Mesendoderm (in vitro differentiated cells): Measurements from ENCODE around the gene COL5A3.

Experiments used
- DNase-seq: peaks from one replicate; pipeline ENCODE4 v3.0.0; 2013
- H2AK5ac ChIP-seq: 2 replicates; pipeline ENCODE4 v1.6.1; 2013; ENCODE audit warnings: low read length, inconsistent platforms
- H2BK120ac ChIP-seq: 2 replicates; pipeline ENCODE4 v1.6.1; 2013; ENCODE audit warnings: low read depth, mild to moderate bottlenecking, low read length, moderate library complexity, mixed read lengths
- H2BK15ac ChIP-seq: replicated peaks from 2 replicates; pipeline ENCODE4 v1.6.1; 2013; ENCODE audit warnings: low read depth, mild to moderate bottlenecking, moderate library complexity
- H2BK5ac ChIP-seq: 2 replicates; pipeline ENCODE4 v1.6.1; 2013; ENCODE audit warnings: low read length, inconsistent platforms
- H3K18ac ChIP-seq: 2 replicates; pipeline ENCODE4 v1.6.1; 2013; ENCODE audit warnings: mild to moderate bottlenecking, low read length, mixed read lengths
- H3K23ac ChIP-seq: one replicate; pipeline ENCODE4 v1.6.1; 2013; ENCODE audit warnings: low read length
- H3K27ac ChIP-seq: 2 replicates; pipeline ENCODE4 v1.5.1; 2013; ENCODE audit warnings: low read depth, mild to moderate bottlenecking, inconsistent platforms, low read length, moderate library complexity
- H3K27me3 ChIP-seq: 2 replicates; pipeline ENCODE4 v1.6.1; 2013; ENCODE audit warnings: low read length, control low read depth, mild to moderate bottlenecking, inconsistent platforms; ENCODE audit not compliant: insufficient read depth, poor library complexity
- H3K36me3 ChIP-seq: 2 replicates; pipeline ENCODE4 v1.6.1; 2013; ENCODE audit warnings: low read length, inconsistent platforms; ENCODE audit not compliant: control insufficient read depth, insufficient read depth
- H3K4ac ChIP-seq: one replicate; pipeline ENCODE4 v1.6.1; 2013; ENCODE audit warnings: low read depth, mild to moderate bottlenecking, low read length, moderate library complexity
- H3K4me1 ChIP-seq: 2 replicates; pipeline ENCODE4 v1.6.1; 2013; ENCODE audit warnings: low read depth, low read length, inconsistent platforms; ENCODE audit not compliant: control insufficient read depth
- H3K4me2 ChIP-seq: 2 replicates; pipeline ENCODE4 v1.6.1; 2013; ENCODE audit warnings: low read length
- H3K4me3 ChIP-seq: 2 replicates; pipeline ENCODE4 v1.5.1; 2013; ENCODE audit warnings: mild to moderate bottlenecking, low read length
- H3K56ac ChIP-seq: one replicate; pipeline ENCODE4 v1.6.1; 2013; ENCODE audit warnings: low read length
- H3K79me1 ChIP-seq: 2 replicates; pipeline ENCODE4 v1.6.1; 2013; ENCODE audit warnings: low read length, inconsistent platforms
- H3K79me2 ChIP-seq: 2 replicates; pipeline ENCODE4 v1.6.1; 2013; ENCODE audit warnings: mild to moderate bottlenecking, low read length; ENCODE audit not compliant: control insufficient read depth, insufficient read depth
- H3K9ac ChIP-seq: 2 replicates; pipeline ENCODE4 v1.6.1; 2013; ENCODE audit warnings: low read length, inconsistent platforms
- H4K5ac ChIP-seq: one replicate; pipeline ENCODE4 v1.6.1; 2013; ENCODE audit warnings: low read length
- H4K8ac ChIP-seq: one replicate; pipeline ENCODE4 v1.6.1; 2013; ENCODE audit warnings: low read depth, mild to moderate bottlenecking, control low read depth, low read length, moderate library complexity
- WGBS: extraction: QIAGEN DNeasy Blood & Tissue Kit; methylation state at CpG from one replicate; pipeline ENCODE4 v1.1.7; 2013; ENCODE audit warnings: low lambda C conversion rate, missing lambda C conversion rate; ENCODE audit not compliant: insufficient coverage; ENCODE audit errors: extremely low coverage; 5-methylcytosine and 5-hydroxymethylcytosine counted together

COL5A3 gene

DNA sequence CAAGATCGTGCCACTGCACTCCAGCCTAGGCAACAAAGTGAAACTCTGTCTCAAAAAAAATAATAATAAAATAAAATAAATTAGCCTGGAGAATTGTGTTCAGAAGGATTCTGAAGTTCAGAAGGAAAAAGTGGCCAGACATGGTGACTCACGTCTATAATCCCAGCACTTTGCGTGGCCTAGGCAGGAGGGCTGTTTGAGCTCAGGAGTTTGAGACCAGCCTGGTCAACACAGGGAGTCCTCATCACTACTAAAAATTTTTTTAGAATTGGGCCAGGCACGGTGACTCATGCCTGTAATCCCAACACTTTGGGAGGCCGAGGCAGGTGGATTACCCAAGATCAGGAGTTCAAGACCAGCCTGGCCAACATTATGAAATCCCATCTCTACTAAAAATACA lies 8.9 kb upstream of the COL5A3 start:
- H3K79me2 ChIP-seq, result no peaks in the 10 kb centered on the region
- no peaks in the 10 kb centered on the region for H3K4me1 ChIP-seq
- WGBS, result no CpG with 5 or more reads among the region's 5 CpGs
- H3K4me3 ChIP-seq, result no peak overlapping the region
- no peak overlapping the region for H3K56ac ChIP-seq
- no peak overlapping the region for H2BK5ac ChIP-seq
- no peaks in the 10 kb centered on the region for H3K27me3 ChIP-seq
- H4K5ac ChIP-seq, result no peak overlapping the region
- H2BK120ac ChIP-seq, result no peak overlapping the region
- H3K4ac ChIP-seq, result no peak overlapping the region
- H4K8ac ChIP-seq, result no peak overlapping the region
- H3K9ac ChIP-seq, result no peak overlapping the region
- H3K18ac ChIP-seq, result no peak overlapping the region
- no peaks in the 10 kb centered on the region for H3K79me1 ChIP-seq
- H3K36me3 ChIP-seq, result no peaks in the 10 kb centered on the region
- no peak overlapping the region for H2BK15ac ChIP-seq
- H3K23ac ChIP-seq, result no peak overlapping the region
- no peak overlapping the region for H3K27ac ChIP-seq
- no peak overlapping the region for H2AK5ac ChIP-seq
- no peak overlapping the region for H3K4me2 ChIP-seq
- no peak for DNase-seq

DNA sequence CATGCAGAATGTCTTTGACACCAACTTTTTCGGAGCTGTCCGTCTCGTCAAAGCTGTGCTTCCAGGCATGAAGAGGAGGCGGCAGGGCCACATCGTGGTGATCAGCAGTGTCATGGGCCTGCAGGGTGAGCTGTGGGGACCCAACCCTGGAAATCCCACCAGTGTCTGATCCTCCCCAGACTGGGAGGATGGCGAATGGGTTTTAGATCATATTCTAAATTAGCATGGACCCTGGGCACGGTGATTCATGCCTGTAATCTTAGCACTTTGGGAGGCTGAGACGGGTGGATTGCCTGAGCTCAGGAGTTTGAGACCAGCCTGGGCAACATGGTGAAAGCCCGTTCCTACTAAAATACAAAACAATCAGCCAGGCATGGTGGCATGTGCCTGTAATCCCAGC lies 8.5 kb upstream of the COL5A3 start:
- Histone ChIP-seq H3K23ac (no peak overlapping the region), H4K8ac (no peak overlapping the region), H3K4me3 (no peak overlapping the region), H3K56ac (no peak overlapping the region), H3K4me2 (no peak overlapping the region), H3K36me3 (no peaks in the 10 kb centered on the region), H2BK120ac (no peak overlapping the region), H4K5ac (no peak overlapping the region), H3K9ac (no peak overlapping the region), H3K18ac (no peak overlapping the region), H3K79me1 (no peaks in the 10 kb centered on the region), H3K27ac (no peak overlapping the region), H2BK5ac (no peak overlapping the region), H3K4me1 (no peaks in the 10 kb centered on the region), H3K79me2 (no peaks in the 10 kb centered on the region), H2BK15ac (no peak overlapping the region), H3K27me3 (no peaks in the 10 kb centered on the region), H3K4ac (no peak overlapping the region), H2AK5ac (no peak overlapping the region)
- no peak for DNase-seq
- whole genome bisulfite sequencing, result no CpG with 5 or more reads among the region's 9 CpGs

DNA sequence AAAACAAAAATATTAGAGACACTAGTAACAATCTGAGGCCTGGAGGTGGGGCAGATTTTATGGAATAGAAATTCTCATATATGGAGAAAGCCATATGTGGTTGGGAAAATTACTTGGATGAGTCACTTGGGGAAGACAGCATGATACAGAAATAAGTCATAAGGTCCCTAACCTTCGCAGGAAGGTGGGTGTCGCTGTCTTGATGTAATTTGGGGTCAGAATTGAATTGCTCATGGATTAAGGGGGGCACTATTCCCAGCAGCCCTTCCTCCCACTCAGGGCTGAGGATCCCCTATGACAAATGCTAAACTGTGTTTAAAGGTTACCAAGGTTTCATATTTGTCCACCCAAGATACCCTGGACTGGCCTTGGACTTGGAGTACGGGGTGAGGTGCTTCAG lies 8.0 kb upstream of the COL5A3 start:
- no peaks in the 10 kb centered on the region for H3K36me3 ChIP-seq
- no CpG with 5 or more reads among the region's 3 CpGs for WGBS
- H3K4me2 ChIP-seq, result no peak overlapping the region
- H3K23ac ChIP-seq, result no peak overlapping the region
- H3K27ac ChIP-seq, result no peak overlapping the region
- H2BK15ac ChIP-seq, result no peak overlapping the region
- H3K4me3 ChIP-seq, result no peak overlapping the region
- H4K5ac ChIP-seq, result no peak overlapping the region
- H2BK120ac ChIP-seq, result no peak overlapping the region
- no peak for DNase-seq
- H3K18ac ChIP-seq, result no peak overlapping the region
- no peak overlapping the region for H3K56ac ChIP-seq
- H3K79me1 ChIP-seq, result no peaks in the 10 kb centered on the region
- H4K8ac ChIP-seq, result no peak overlapping the region
- no peak overlapping the region for H2BK5ac ChIP-seq
- H3K27me3 ChIP-seq, result no peaks in the 10 kb centered on the region
- no peaks in the 10 kb centered on the region for H3K4me1 ChIP-seq
- no peaks in the 10 kb centered on the region for H3K79me2 ChIP-seq
- no peak overlapping the region for H3K9ac ChIP-seq
- H3K4ac ChIP-seq, result no peak overlapping the region
- H2AK5ac ChIP-seq, result no peak overlapping the region

DNA sequence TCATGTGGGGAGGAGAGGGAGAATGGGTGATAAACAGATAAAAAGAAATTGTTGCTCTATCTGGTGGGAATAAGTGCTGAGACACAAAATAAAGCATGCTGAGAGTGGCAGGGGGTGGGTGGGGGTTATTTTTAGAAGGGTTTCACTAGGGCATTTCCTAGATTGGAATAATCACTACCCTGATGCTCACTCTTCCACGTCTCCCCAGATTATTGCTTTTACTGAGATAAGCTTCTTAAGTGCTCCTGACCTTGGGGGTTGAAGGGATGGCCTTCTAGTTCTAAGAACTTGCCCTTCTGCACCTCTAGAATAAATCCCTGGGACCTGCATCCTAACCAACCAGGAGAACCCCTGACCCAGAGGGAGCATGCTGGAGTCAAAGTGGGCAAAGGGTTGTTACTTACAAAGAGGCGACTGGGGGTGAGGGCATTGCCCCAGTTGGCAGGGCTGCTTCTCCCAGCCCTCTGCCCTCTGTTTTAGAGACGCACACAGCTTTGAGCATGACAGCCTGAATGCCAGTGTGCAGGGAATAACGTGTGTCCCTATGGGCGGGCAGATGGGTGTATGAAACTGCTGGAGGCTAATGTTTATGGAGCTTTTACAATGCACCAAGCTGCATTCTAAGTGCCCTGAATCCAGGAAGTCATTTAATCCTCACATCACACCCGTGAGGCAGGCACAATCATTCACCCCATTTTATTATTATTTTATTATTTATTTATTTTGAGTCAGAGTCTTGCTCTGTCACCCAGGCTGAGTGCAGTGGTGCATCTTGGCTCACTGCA lies 3.7 kb upstream of the COL5A3 start:
- no peaks in the 10 kb centered on the region for H3K79me1 ChIP-seq
- no peak overlapping the region for H2BK5ac ChIP-seq
- no peaks in the 10 kb centered on the region for H3K4me1 ChIP-seq
- no peaks in the 10 kb centered on the region for H3K79me2 ChIP-seq
- no peak overlapping the region for H3K4ac ChIP-seq
- H3K4me3 ChIP-seq, result no peak overlapping the region
- DNase-seq, result no peak
- H3K27me3 ChIP-seq, result no peaks in the 10 kb centered on the region
- no peak overlapping the region for H3K27ac ChIP-seq
- no peak overlapping the region for H3K18ac ChIP-seq
- no CpG with 5 or more reads among the region's 6 CpGs for WGBS
- H4K8ac ChIP-seq, result no peak overlapping the region
- no peak overlapping the region for H3K23ac ChIP-seq
- no peak overlapping the region for H4K5ac ChIP-seq
- H3K9ac ChIP-seq, result no peak overlapping the region
- no peak overlapping the region for H2BK15ac ChIP-seq
- no peak overlapping the region for H2AK5ac ChIP-seq
- H3K4me2 ChIP-seq, result no peak overlapping the region
- no peak overlapping the region for H2BK120ac ChIP-seq
- H3K56ac ChIP-seq, result no peak overlapping the region
- no peaks in the 10 kb centered on the region for H3K36me3 ChIP-seq

DNA sequence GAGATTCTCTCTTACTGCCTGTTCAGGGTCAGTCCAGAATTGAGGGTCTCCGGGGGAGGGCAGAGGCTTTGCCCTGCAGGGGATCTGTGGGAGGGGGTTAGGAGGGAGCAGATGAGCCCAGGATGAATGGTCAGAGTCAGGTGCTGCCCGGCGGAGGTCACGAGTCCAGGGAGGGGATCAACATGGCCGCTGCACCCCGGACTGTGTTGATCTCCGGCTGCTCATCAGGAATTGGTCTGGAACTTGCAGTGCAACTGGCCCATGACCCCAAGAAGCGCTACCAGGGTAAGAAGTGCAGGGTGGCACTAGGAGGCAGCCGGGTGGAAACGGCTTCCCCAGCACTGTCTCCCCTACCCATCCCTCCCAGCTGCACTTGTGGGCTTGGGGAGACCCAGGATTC lies 3.0 kb upstream of the COL5A3 start, which contains the start of gene RDH8:
Gene RDH8 (plus strand): TSS at position 168 of the 400 bp plus-strand sequence. CDS start 15 bp downstream, at position 183.
- Histone ChIP-seq H3K79me1 (no peaks in the 10 kb centered on the region), H3K27ac (no peak within 1 kb of the TSS), H2BK15ac (no peak within 1 kb of the TSS), H2AK5ac (no peak within 1 kb of the TSS), H3K4me3 (no peak within 1 kb of the TSS), H4K5ac (no peak within 1 kb of the TSS), H3K36me3 (no peaks in the 10 kb centered on the region), H3K18ac (no peak within 1 kb of the TSS), H3K56ac (no peak within 1 kb of the TSS), H3K4me2 (no peak within 1 kb of the TSS), H3K4ac (no peak within 1 kb of the TSS), H2BK120ac (no peak within 1 kb of the TSS), H3K4me1 (no peaks in the 10 kb centered on the region), H3K9ac (no peak within 1 kb of the TSS), H2BK5ac (no peak within 1 kb of the TSS), H3K23ac (no peak within 1 kb of the TSS), H4K8ac (no peak within 1 kb of the TSS), H3K79me2 (no peaks in the 10 kb centered on the region), H3K27me3 (no peaks in the 10 kb centered on the region)
- no CpG with 5 or more reads among the region's 10 CpGs for WGBS
- no peak for DNase-seq

DNA sequence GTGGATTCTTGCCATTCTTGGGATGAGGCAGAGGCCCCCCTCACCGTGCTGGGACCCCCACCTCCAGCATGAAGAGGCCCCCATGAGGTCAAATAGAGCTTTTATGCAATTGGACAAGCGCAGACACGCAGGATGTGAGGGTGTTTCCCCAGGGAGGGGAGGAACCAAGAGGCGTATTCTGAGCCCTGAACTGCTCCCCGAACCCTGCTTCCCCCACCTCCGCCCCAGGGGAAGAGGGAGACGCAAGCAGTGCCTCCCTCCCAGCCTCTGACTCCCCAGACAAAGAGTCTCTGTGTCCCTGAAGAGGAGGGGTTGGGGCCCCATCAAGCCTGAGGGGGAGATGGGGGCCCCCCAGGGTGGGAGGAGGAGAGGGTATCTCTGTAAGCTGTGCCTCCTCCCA lies 1.7 kb upstream of the COL5A3 start:
- no peaks in the 10 kb centered on the region for H3K27me3 ChIP-seq
- no peak overlapping the region for H4K8ac ChIP-seq
- no peak overlapping the region for H3K23ac ChIP-seq
- H2BK120ac ChIP-seq, result no peak overlapping the region
- H3K79me1 ChIP-seq, result no peaks in the 10 kb centered on the region
- no peaks in the 10 kb centered on the region for H3K79me2 ChIP-seq
- no peak overlapping the region for H3K18ac ChIP-seq
- H2AK5ac ChIP-seq, result no peak overlapping the region
- H3K4me1 ChIP-seq, result no peaks in the 10 kb centered on the region
- H4K5ac ChIP-seq, result no peak overlapping the region
- DNase-seq, result no peak
- no peak overlapping the region for H3K4ac ChIP-seq
- H3K9ac ChIP-seq, result no peak overlapping the region
- H3K27ac ChIP-seq, result no peak overlapping the region
- H2BK15ac ChIP-seq, result no peak overlapping the region
- no peak overlapping the region for H2BK5ac ChIP-seq
- H3K4me3 ChIP-seq, result no peak overlapping the region
- H3K56ac ChIP-seq, result no peak overlapping the region
- no peak overlapping the region for H3K4me2 ChIP-seq
- WGBS, result no CpG with 5 or more reads among the region's 7 CpGs
- no peaks in the 10 kb centered on the region for H3K36me3 ChIP-seq
